ENCODE results near the gene SHLD2. TPM values are rescaled to one million over a fixed set of nuclear protein-coding genes. Genes with fewer than 3 reads are reported as not detected.
A peak's percentile ranks its signal among the peaks of the same experiment; 100 is the strongest.

SHLD2 gene
- total and polyA plus RNA-seq, 2 of the 13 experiments (the other 11 are each of a cell fraction or from before 2014, with no cell fraction given): 25.7 to 53.7 TPM

- peak; percentile 70 for TF ChIP-seq E2F1 (CRISPR knock-in tag; IDR thresholded peaks at IDR 0.05)
- TF ChIP-seq ZSCAN31 (CRISPR knock-in tag; IDR thresholded peaks at IDR 0.05; ENCODE audit: low read depth): peak; percentile 76
- no peak for TF ChIP-seq ZNF296 (CRISPR knock-in tag; conservative IDR thresholded peaks at IDR 0.05)
- TF ChIP-seq ETV5 (CRISPR knock-in tag; IDR thresholded peaks at IDR 0.05; ENCODE audit: borderline replicate concordance): peak; percentile 75
- peak; percentile 97 for TF ChIP-seq BRD4 (CRISPR knock-in tag; IDR thresholded peaks at IDR 0.05)
- TF ChIP-seq ZNF746 (CRISPR knock-in tag; IDR thresholded peaks at IDR 0.05): peak; percentile 86
- TF ChIP-seq MTA1 (CRISPR knock-in tag; IDR thresholded peaks at IDR 0.05; ENCODE audit: borderline replicate concordance): peak; percentile 68; the same call in 1 of the 2 replicates
- TF ChIP-seq IRF9 (CRISPR knock-in tag; IDR thresholded peaks at IDR 0.05; ENCODE audit: borderline replicate concordance): peak; percentile 79; the same call in 1 of the 2 replicates
- peak; percentile 81 for TF ChIP-seq ZNF121 (CRISPR knock-in tag; IDR thresholded peaks at IDR 0.05)
- peak; percentile 81 for TF ChIP-seq BCL3 (CRISPR knock-in tag; IDR thresholded peaks at IDR 0.05)
- TF ChIP-seq HNRNPK (IDR thresholded peaks at IDR 0.05; ENCODE audit: low read depth, low read length, poor library complexity, severe bottlenecking): peak; percentile 74
- peak; percentile 88 for TF ChIP-seq ATF7-NPFF (CRISPR knock-in tag; IDR thresholded peaks at IDR 0.05; ENCODE audit: low read depth)
These were observed 385 bp downstream of the SHLD2 start (continued) for GRCh38 chr10:87095236-87095945.
